C1 segment of cervical spinal cord (tissue), 14 donors: Measurements from ENCODE around the gene SLC25A11.

Source experiments
- DNase-seq, 14 donors: peaks; one replicate each; lab custom pipeline; 2025; lab: John Stamatoyannopoulos, UW

SLC25A11 gene

DNA sequence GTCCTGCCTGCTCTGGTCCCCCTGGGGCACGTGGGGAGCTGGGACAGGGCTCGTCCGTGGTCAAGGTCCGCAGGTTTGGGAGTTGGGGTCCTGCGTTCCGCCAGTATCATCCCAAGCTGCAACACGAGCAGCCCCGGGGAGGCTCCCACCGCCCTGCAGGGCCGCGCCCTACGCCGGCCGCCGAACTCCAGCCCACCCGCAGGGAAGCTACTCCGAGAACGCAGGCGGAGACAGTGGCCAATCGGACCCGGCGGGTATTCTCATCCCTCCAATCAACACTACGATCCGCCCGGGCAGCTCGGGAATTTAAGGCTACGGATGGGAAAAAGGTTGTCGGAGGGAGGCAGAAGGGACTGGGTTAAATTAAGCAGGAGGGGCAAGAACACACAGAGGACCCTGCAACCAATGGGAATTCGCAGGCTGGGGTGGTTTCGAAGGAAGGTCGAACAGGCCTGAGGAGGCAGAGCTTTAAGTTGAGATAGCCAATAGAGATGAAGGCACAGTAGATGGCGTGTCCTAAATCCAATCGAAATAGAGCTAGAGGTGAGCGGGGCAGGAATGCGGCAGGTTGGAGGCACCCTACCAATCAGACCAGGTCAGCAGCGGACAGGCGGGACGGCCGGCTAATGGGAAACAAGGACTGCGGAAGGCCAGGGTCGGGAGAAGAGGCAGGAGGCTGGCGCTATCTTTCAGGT lies 27.1 kb upstream of the SLC25A11 start:
- peak in 13 of 14 donors; percentile 94 to 100 (median 99) for DNase-seq

DNA sequence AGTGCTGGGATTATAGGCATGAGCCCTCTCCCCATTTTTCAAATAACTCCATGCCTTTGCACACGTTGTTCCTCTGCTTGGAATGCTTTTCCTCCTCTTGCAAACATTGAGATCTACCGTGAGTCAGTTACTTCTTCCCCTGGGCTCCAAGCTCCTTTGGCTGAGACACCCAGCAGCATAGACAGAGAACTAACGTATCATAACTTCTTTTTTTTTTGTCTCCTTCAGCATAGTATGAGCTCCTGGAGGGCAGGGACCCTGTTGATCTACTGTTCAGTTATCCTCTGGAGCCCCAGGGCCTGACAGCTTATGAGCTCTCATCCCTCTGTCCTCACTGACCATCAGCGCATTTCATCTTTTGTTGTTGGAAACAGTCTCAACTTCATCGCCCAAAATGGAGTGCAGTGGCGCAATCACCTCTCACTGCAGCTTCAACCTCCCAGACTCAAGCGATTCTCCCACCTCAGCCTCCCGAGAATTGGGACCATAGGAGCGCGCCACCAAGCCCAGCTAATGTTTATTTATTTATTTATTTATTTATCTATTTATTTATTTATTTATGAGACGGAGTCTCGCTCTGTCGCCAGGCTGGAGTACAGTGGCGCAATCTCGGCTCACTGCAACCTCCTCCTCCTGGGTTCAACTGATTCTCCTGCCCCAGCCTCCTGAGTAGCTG lies 25.6 kb upstream of the SLC25A11 start:
- no peak for DNase-seq

- DNase-seq = no peak
These were observed 20.6 kb upstream of the SLC25A11 start for GRCh38 chr17:4960279-4960922.

DNA sequence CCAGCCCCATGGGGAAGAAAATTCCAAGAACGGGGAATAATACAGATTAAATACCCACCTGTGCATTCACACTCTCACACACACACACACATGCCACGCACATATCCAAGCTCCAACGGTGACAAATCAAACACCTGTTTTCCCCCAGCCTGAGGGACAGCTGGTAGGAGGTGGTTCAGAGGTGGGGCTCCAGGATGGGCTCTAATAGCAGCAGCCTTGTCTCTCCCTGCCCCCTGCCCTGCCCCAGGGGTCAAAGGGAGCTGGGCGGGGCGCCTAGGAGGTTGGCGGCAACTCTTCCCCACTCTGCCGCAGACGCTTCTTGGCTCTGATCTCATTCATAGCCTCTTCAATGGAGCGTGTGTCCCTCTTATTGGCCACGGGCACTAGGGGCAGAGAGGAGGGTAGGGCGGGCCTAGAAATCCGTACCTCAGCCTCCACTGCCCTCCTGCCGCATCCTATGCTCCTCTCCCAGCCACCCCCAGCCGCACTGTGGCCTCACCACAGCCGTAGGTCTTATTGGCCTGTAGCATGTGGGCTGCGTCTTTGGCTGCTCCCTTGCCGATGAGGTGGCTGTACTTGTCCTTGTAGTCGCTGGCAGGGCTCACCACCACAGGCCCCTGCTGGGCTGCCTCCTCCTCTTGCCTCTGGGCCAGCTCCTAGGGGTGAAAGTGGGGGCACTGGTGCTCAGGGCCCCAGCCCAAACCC lies 19.6 kb upstream of the SLC25A11 start:
- no peak for DNase-seq

DNA sequence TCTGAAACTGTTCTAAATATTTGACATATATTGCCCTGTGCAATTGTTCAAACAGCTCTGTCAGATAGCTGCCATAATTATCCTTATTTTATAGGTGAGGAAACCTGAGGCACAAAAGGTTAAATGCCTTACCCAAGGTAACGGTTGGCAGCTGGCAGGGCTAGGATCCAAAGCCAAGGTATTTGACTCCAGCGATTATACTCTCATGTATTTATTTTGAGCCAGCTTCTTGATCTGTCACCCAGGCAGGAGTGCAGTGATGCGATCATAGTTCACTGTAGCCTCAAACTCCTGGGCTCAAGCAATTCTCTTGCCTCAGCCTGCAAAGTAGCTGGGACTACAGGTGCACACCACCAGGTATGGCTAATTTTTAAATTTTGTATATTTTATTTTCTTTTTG lies 18.3 kb upstream of the SLC25A11 start:
- no peak for DNase-seq

DNA sequence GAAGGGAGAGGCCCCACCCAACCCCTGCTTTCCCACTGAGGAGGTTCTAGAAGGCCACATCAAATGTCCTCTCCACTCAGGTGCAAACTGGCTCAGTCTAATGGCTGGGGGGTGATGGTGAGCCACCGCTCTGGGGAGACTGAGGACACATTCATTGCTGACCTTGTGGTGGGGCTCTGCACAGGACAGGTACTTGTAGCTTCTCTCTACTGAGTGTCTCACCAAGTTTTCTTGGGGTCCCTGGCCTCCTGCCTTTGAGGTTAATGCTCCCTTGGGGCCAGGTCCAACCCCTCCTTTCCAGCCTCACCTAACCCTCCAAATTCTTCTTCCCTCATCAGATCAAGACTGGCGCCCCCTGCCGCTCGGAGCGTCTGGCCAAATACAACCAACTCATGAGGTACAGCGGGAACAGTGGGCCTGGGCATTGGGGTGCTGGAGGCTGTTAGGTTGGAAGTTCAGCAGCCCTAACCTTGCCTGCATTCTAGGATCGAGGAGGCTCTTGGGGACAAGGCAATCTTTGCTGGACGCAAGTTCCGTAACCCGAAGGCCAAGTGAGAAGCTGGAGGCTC lies 16.7 kb upstream of the SLC25A11 start:
- DNase-seq = no peak

- no peak for DNase-seq
These were observed 15.2 kb upstream of the SLC25A11 start for GRCh38 chr17:4955091-4955490.

DNA sequence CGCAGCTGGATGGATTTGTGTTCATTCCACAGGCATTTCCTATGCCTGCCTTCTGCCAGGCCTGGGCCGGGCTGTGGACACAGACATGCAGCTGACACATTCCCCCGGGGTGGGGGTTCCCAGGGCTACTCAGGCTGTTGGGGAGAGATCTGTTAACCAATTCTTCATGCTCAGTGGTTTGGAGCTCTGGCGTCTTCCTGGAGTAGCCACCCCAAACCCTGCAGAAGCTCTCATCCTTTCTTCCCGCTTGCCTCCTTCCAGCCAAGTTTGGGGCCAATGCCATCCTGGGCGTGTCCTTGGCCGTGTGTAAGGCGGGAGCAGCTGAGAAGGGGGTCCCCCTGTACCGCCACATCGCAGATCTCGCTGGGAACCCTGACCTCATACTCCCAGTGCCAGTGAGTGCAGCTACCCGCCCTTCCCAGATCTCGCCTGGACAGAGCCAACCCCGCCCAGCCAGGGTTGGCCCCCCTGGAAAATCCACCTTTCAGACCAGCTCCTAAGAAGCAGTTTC lies 13.7 kb upstream of the SLC25A11 start:
- DNase-seq = no peak

DNA sequence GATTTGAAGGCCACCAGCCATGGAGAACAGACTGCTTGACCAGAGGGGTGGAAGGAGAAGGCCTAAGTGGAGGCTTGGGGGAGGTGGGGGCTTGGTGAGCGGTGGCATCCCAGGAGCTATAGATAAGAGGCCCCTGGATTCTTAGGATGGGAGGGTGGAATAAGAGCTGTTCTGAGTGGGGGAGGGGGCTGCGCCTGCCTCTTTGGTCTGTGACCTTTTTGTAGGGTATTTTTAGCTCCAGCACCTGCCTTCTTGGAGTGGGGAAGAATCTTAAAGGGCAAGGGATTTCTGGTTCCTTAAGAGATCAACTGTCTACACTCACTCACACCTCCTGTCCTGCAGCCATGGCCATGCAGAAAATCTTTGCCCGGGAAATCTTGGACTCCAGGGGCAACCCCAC lies 11.6 kb upstream of the SLC25A11 start:
- no peak for DNase-seq

- DNase-seq = no peak
These were observed 10.9 kb upstream of the SLC25A11 start, which contains the start of gene ENO3 for GRCh38 chr17:4950746-4951204. Gene ENO3 (plus strand): TSS chr17:4951119. CDS start chr17:4951830, 711 bp downstream.

DNA sequence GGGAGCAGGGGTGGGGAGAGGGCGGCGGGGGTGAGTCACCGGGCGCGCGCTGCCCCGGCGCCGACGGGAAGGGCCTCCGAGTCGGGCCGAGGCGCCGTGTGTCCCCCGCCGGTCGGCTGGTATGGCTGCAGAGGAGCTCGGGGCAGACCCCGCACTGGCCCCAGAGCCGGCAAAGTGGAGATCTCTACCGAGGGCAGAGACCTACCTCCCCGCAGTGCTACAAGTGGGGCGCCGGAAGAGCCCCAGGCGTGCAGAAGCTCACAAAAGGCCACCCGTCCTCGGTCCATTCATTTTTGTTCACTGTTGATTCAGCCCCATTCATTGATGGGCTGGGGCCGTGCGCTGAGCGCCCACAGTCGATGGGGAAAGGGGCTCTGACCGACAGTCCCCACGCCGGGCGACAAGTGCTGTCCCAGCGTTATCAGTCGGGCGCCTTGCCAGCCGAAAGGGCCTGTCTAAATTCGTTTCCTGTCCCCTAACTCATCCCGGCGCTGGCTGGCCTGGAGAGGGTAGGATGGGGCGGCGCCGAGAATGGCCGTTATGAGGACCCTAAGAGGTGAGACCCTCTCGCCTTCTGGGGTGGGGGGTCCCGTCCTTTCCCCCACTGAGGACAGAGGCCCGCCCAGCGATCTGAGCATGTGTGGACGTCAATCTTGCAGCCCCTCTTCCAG lies 10.4 kb upstream of the SLC25A11 start:
- DNase-seq = peak in 1 of 14 donors; percentile 56

- DNase-seq = peak in 9 of 14 donors; percentile 24 to 86 (median 51)
These were observed 9.7 kb upstream of the SLC25A11 start for GRCh38 chr17:4949321-4950074.

DNA sequence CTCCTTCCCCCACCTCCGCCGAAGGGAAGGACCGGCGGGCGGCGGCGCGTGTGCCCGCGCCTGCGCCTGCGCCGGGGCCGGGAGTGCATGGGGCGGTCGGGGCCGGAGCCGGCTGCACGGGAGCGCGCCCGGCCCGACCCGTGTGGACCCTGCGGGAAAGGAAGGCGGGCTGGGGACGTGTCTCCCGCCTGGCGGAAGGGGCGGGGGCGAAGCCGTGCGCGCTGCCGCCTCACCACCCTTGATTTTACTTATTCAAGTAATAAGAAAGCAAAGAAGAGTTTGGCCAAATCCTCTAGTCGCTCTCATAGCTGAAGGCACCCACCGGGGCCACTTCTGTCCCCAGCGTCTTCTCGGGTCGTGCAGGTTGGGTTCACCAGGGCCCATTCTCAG lies 9.1 kb upstream of the SLC25A11 start:
- DNase-seq = peak in 12 of 14 donors; percentile 55 to 92 (median 80)

GRCh38 chr17:4948166-4948930 lies 8.5 kb upstream of the SLC25A11 start, which contains the start of gene PFN1:
Gene PFN1 (minus strand): TSS chr17:4948530. CDS start chr17:4948394, 136 bp downstream.
- peak in 13 of 14 donors; percentile 55 to 92 (median 82) for DNase-seq

DNA sequence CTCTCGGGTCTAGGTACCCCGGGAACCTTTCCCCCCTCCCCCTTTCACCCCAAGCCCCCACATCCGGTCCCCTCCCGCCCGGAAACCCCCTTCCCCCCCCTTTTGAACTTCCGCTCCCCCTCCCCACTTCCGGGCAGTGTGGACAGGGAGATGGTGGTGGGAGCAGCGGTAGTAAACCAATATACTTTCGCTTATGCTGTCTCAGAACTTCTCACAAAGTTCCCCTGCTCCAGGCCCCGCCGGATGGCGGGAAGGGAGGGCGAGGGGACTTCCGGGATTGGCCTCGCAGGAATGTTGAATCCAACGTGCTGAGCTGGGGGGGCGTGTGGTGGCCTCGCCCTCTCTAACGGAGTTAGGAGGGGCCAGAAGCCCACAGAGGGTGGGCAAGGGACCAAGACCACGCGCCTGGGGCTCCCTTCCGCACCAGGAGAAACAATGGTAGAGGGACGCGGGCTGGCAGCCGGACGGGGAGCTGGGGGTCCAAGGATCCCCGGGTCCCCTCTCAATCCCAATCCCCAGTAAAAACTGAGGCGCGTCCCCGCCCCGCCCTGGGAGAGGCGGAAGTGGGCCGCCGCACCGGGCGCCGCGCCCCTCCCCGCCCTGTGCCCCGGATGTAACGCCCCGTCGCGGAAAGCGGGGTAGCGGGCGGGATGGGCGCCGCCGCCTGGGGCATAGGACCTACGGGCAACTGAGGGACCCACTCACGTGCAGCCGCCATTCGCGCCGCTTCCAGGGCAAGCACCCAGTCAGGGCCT lies 7.7 kb upstream of the SLC25A11 start:
- peak in 8 of 14 donors; percentile 16 to 69 (median 55) for DNase-seq

GRCh38 chr17:4947010-4947410 lies 7.2 kb upstream of the SLC25A11 start:
- peak in 2 of 14 donors; percentile 26 to 29 for DNase-seq

GRCh38 chr17:4946312-4946976 lies 6.6 kb upstream of the SLC25A11 start:
- no peak for DNase-seq

- no peak for DNase-seq
These were observed 6.1 kb upstream of the SLC25A11 start for GRCh38 chr17:4945944-4946280.
